ENCODE measurements around the gene SLC22A23. TPM values are rescaled to one million over a fixed set of nuclear protein-coding genes. Genes with fewer than 3 reads are reported as not detected.

The SLC22A23 gene
- total RNA-seq, 1 experiment from 2014 or later, result 38.2 TPM

- ATAC-seq, result no peak
- Mint-ChIP-seq H3K4me1 (peaks cover 50% of the 10 kb centered on the region), H3K9me3 (no peaks in the 10 kb centered on the region), H3K36me3 (no peaks in the 10 kb centered on the region), H3K27me3 (ENCODE audit: low read depth) (peaks cover 23% of the 10 kb centered on the region), H3K27ac (no peak overlapping the region), H3K4me3 (peak overlapping the region; percentile 89)
- CTCF ChIA-PET, result interaction anchor here (1.1 kb wide), 1 partner anchor 18 kb away, joined by 8 read pairs; no protein-coding TSS in a partner anchor
- no peak for DNase-seq (ENCODE audit: low spot score)
- TF ChIP-seq ELF4 (CRISPR knock-in tag; IDR thresholded peaks at IDR 0.05; ENCODE audit: low read depth) (no peak), MXD4 (CRISPR knock-in tag; IDR thresholded peaks at IDR 0.05; ENCODE audit: borderline replicate concordance) (no peak), CREM (CRISPR knock-in tag; IDR thresholded peaks at IDR 0.05) (no peak), JAZF1 (CRISPR knock-in tag; IDR thresholded peaks at IDR 0.05) (no peak), IRF2 (CRISPR knock-in tag; IDR thresholded peaks at IDR 0.05; ENCODE audit: borderline replicate concordance, low read depth) (no peak), E2F5 (CRISPR knock-in tag; IDR thresholded peaks at IDR 0.05) (no peak), NR1H2 (CRISPR knock-in tag; IDR thresholded peaks at IDR 0.05) (no peak), EMX1 (CRISPR knock-in tag; IDR thresholded peaks at IDR 0.05) (no peak), ZNF281 (CRISPR knock-in tag; IDR thresholded peaks at IDR 0.05) (no peak), RORB (CRISPR knock-in tag; IDR thresholded peaks at IDR 0.05) (no peak), HMGXB4 (CRISPR knock-in tag; IDR thresholded peaks at IDR 0.05) (no peak), GRHL2 (CRISPR knock-in tag; IDR thresholded peaks at IDR 0.05; ENCODE audit: insufficient replicate concordance, severe bottlenecking) (no peak)
- TF ChIP-seq, protein P1, sequence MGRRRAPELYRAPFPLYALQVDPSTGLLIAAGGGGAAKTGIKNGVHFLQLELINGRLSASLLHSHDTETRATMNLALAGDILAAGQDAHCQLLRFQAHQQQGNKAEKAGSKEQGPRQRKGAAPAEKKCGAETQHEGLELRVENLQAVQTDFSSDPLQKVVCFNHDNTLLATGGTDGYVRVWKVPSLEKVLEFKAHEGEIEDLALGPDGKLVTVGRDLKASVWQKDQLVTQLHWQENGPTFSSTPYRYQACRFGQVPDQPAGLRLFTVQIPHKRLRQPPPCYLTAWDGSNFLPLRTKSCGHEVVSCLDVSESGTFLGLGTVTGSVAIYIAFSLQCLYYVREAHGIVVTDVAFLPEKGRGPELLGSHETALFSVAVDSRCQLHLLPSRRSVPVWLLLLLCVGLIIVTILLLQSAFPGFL (CRISPR knock-in tag; IDR thresholded peaks at IDR 0.05; ENCODE audit: borderline replicate concordance), result no peak
- TF ChIP-seq, protein P2, sequence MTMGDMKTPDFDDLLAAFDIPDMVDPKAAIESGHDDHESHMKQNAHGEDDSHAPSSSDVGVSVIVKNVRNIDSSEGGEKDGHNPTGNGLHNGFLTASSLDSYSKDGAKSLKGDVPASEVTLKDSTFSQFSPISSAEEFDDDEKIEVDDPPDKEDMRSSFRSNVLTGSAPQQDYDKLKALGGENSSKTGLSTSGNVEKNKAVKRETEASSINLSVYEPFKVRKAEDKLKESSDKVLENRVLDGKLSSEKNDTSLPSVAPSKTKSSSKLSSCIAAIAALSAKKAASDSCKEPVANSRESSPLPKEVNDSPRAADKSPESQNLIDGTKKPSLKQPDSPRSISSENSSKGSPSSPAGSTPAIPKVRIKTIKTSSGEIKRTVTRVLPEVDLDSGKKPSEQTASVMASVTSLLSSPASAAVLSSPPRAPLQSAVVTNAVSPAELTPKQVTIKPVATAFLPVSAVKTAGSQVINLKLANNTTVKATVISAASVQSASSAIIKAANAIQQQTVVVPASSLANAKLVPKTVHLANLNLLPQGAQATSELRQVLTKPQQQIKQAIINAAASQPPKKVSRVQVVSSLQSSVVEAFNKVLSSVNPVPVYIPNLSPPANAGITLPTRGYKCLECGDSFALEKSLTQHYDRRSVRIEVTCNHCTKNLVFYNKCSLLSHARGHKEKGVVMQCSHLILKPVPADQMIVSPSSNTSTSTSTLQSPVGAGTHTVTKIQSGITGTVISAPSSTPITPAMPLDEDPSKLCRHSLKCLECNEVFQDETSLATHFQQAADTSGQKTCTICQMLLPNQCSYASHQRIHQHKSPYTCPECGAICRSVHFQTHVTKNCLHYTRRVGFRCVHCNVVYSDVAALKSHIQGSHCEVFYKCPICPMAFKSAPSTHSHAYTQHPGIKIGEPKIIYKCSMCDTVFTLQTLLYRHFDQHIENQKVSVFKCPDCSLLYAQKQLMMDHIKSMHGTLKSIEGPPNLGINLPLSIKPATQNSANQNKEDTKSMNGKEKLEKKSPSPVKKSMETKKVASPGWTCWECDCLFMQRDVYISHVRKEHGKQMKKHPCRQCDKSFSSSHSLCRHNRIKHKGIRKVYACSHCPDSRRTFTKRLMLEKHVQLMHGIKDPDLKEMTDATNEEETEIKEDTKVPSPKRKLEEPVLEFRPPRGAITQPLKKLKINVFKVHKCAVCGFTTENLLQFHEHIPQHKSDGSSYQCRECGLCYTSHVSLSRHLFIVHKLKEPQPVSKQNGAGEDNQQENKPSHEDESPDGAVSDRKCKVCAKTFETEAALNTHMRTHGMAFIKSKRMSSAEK (CRISPR knock-in tag; IDR thresholded peaks at IDR 0.05; ENCODE audit: borderline replicate concordance), result no peak
- POLR2A ChIA-PET, result no interaction called here
Observed at GRCh38 chr6:3233321-3233720, 223.5 kb downstream of the SLC22A23 start.
